Inferior parietal cortex (tissue), 1 donor: Measurements from ENCODE around the gene TRIP10.
"Not testable (repeated sequence)": the region's sequence is repeated elsewhere in the genome, so short reads cannot be mapped to it uniquely, and the experiment has no call there.

ENCODE experiments used
- DNase-seq: peaks from one replicate; pipeline ENCODE4 v3.0.0-alpha.2; 2016; ENCODE audit errors: extremely low spot score

The TRIP10 gene

GRCh38 chr19:6743714-6744380 lies 4.4 kb downstream of the TRIP10 start:
- no peak for DNase-seq

- no peak for DNase-seq
Measured at GRCh38 chr19:6744381-6745301, 5.2 kb downstream of the TRIP10 start.

GRCh38 chr19:6745965-6746364 lies 6.5 kb downstream of the TRIP10 start:
- DNase-seq = no peak

- DNase-seq = not testable (repeated sequence)
Measured at GRCh38 chr19:6748543-6748942, 9.1 kb downstream of the TRIP10 start.

DNA sequence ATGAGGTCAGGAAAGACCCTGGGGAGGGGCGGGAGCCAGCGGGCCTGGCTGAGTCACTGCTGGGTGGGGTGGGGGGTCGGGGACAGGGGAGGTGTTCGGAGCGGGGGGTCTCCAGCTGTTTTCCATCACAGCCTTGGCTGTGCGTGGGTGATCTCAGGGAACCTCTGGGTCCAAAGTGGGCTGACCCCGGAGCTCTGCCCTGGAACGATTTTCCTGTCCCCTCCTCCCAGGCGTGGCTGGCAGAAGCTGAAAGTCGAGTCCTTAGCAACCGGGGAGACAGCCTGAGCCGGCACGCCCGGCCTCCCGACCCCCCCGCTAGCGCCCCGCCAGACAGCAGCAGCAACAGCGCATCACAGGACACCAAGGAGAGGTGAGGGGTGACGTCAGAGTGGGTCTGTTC lies 10.6 kb downstream of the TRIP10 start:
- DNase-seq = no peak

DNA sequence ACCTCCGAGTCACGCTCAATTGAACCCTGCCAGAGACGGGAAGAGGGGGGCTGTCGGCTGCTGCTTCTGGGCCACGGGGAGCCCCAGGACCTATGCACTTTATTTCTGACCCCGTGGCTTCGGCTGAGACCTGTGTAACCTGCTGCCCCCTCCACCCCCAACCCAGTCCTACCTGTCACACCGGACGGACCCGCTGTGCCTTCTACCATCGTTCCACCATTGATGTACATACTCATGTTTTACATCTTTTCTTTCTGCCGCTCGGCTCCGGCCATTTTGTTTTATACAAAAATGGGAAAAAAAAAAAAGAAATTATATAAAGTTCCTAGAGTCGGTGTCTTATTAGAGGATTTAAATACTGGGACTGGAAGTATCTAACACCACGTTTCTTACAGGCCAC lies 11.7 kb downstream of the TRIP10 start:
- DNase-seq = no peak

- no peak for DNase-seq
Measured at GRCh38 chr19:6752256-6753177, 13.0 kb downstream of the TRIP10 start.

GRCh38 chr19:6753178-6754031 lies 13.9 kb downstream of the TRIP10 start:
- peak; percentile 39 for DNase-seq

DNA sequence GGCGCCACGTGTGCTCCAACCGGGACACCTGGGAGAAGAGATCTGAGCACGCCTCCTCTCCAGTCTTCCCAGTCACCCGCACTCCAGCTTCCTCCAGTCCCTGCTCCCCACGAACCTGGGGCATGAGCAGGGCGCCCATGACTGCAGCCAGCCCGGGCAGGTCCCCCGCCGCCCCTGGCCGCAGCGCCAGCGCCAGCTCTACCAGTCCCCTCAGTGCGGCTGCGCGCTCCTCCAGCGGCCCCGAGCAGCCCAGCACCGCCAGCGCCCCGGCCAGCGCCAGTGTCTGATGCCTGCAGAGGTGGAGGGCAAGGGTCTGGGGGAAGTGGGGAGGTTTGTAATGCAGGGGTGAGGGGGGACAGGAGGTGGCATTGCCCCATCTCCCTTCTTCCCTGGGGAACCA lies 14.7 kb downstream of the TRIP10 start:
- no peak for DNase-seq

GRCh38 chr19:6754653-6755463 lies 15.4 kb downstream of the TRIP10 start:
- no peak for DNase-seq

DNA sequence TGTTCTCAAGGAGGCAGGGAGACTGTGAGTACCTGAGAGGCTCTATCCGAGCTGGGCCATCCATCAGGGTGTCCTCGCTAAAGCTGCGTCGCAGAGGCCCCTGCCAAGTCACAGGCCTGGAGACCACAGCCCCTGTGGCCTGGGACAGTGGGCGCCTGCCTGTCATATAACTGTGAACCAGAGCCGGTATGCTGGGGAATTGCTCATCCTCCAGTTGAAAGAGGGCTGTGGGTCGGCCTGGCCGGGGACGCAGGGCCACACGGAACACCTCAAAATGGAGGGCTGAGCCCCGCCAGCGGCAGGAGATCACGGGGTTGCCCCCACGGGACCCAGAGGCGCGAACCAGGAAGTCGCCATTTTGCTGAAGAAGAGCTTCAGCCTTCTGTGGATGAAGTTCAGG lies 21.1 kb downstream of the TRIP10 start:
- no peak for DNase-seq

GRCh38 chr19:6761053-6761676 lies 21.7 kb downstream of the TRIP10 start:
- no peak for DNase-seq

DNA sequence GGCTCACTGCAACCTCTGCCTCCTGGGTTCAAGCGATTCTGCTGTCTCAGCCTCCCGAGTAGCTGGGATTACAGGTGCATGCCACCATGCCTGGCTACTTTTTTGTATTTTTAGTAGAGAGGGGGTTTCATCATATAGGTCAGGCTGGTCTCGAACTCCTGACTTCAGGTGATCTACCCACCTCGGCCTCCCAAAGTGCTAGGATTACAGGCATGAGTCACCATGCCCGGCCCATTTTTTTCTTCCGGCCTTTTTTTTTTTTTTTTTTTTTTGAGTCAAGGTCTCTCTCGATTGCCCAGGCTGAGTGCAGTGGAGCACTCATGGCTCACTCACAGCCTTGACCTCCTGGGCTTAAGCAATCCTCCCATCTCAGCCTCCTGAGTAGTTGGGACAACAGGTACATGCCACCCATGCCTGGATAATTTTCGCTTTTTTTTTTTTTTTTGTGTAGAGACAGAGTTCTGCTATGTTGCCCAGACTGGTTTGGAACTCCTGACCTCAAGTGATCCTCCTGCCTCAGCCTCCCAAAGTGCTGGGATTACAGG lies 22.8 kb downstream of the TRIP10 start:
- not testable (repeated sequence) for DNase-seq

DNA sequence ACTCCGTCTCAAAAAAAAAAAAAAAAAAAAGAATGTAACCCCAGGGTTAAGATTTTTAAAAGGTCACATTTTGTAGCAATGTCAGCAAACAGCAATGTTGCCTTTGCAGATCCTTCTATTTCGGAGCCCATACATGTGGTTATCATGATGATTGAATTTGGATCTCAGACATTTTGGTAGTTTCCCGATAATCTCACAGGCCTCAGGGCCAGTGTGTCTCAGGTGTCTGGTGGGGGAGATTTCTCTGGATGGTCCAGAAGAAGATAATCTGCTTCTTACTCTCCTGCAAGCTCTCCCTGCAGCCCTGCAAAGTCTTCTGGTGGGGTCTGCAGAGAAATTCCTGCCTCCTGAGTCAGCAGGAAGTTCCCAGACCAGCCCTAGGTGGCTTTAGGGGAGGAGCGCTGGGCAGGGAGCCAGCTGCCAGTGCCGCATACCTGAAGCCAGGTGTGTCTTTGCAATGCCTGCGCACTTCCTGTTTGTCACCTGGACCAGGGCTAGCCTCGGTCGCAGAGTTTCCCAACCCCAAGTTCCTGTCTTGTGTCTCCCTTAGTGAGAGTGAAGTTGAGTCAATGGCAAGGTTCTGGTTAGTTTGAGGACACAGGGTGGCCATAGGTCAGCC lies 26.4 kb downstream of the TRIP10 start:
- no peak for DNase-seq

GRCh38 chr19:6766357-6767080 lies 27.0 kb downstream of the TRIP10 start:
- DNase-seq = no peak

DNA sequence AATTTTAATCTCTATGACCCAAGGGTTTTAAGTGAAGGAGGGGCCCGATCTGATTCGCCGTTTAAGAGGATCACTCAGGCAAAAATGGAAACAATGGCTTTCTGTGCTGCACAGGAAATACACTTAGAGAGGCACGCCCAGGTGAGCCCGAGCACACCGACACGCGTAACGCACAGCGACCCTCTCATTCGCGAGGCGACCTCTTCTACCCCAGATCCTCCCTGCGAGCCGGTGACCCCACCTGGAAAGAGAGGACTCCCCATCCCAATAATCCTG lies 27.5 kb downstream of the TRIP10 start:
- DNase-seq = no peak

DNA sequence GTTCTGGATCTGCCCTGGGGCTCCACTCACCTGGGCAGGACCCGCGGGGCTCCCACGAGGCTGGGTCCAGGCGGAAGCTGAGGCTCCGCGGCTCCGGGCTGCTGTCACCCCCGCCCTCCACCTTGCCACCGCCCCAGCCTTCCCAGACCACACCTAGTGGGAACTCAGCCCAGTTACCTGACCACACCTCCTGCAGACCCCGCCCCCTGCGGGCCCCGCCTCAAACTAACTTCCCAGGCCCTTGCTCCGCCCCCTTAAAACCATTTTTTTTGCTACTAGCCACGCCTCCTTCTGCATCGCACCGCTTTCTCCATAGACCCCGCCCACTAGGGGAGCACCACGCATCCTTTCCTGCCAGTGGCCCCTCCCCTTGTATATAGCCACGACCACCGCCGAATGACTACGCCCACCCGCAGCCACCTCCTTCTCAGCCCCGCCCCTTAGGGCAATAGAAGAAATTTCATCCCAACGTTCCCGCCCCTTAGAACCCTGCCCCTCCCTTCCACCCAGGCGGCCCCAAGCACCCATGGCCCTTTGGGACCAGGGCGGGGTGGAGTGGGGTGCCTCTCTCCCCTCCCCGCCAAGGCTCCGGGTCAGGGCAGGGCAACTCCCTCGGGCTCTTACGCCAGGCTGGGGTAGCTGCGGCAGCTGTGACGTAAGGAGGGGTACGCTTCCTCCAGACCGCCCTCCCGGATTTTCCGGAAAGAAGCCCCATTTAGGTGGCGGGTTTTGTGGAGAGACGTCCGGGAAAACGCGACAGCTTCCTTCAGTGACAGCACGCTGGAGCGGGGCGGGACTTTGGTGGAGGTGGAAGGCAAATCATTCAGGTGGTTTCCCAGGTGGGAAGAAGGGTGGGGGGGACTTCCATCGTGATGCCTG lies 28.1 kb downstream of the TRIP10 start, which contains the start of gene SH2D3A:
TSS of gene SH2D3A (minus strand) at position 79 of the 879 bp plus-strand sequence. CDS start 3,687 bp downstream, outside the sequence.
- DNase-seq = peak; percentile 27
